Cardiac fibroblast (primary cell): ENCODE measurements around the gene SGCE.

ENCODE experiments used
- DNase-seq, 2 donors: peaks; one replicate each; pipeline versions ENCODE4 v3.0.0 to v3.0.0-alpha.2; 2010; ENCODE audit warnings: low read depth in 2 of 2
- H3K4me3 ChIP-seq, 2 donors: replicated peaks in 1 of 2; 1 replicate in 1 of 2; 2 replicates in 1 of 2; pipeline ENCODE4 v1.5.1; 2011; ENCODE audit warnings: low read depth in 2 of 2, low read length in 2 of 2, mild to moderate bottlenecking in 2 of 2, moderate library complexity in 1 of 2
- CTCF ChIP-seq: IDR thresholded peaks from one replicate; pipeline ENCODE4 v1.5.1; 2011; ENCODE audit warnings: low read depth, mild to moderate bottlenecking, low read length, inconsistent platforms

Gene SGCE

GRCh38 chr7:94639384-94639783 lies 16.5 kb downstream of the SGCE start:
- no peak for TF ChIP-seq CTCF
- H3K4me3 ChIP-seq: no peak overlapping the region
- DNase-seq: no peak

GRCh38 chr7:94635687-94636086 lies 20.2 kb downstream of the SGCE start:
- TF ChIP-seq CTCF: no peak
- no peak for DNase-seq
- H3K4me3 ChIP-seq: no peak overlapping the region

GRCh38 chr7:94634502-94634901 lies 21.4 kb downstream of the SGCE start:
- H3K4me3 ChIP-seq: no peak overlapping the region
- TF ChIP-seq CTCF: no peak

GRCh38 chr7:94633687-94634086 lies 22.2 kb downstream of the SGCE start:
- no peak for DNase-seq
- H3K4me3 ChIP-seq: no peak overlapping the region
- no peak for TF ChIP-seq CTCF

More at GRCh38 chr7:94634502-94634901, 21.4 kb downstream of the SGCE start:
- DNase-seq: no peak

GRCh38 chr7:94633014-94633341 lies 23.0 kb downstream of the SGCE start:
- TF ChIP-seq CTCF: no peak
- DNase-seq: no peak
- H3K4me3 ChIP-seq: no peak overlapping the region

- DNase-seq: peak; percentile 80 to 92
- no peak for TF ChIP-seq CTCF
- peak overlapping the region in 1 of 2 donors; percentile 9 for H3K4me3 ChIP-seq
These were observed 23.5 kb downstream of the SGCE start for GRCh38 chr7:94632338-94633013.

GRCh38 chr7:94630855-94631254 lies 25.1 kb downstream of the SGCE start:
- H3K4me3 ChIP-seq: no peak overlapping the region
- DNase-seq: peak in 1 of 2 donors; percentile 17
- no peak for TF ChIP-seq CTCF
